ACC112 (cell line): ENCODE measurements around the gene RPS26.
A peak's percentile ranks its signal among the peaks of the same experiment; 100 is the strongest.
"Not testable (repeated sequence)": the region's sequence is repeated elsewhere in the genome, so short reads cannot be mapped to it uniquely, and the experiment has no call there.

ENCODE experiments used
- H2AFZ ChIP-seq: fragments of 200-600 bp; sonication (generic); one replicate; pipeline ENCODE4 v1.6.0; 2017; ENCODE audit warnings: antibody characterized with exemption, low read length; ENCODE audit not compliant: unreplicated experiment
- H3K27ac ChIP-seq: fragments of 200-600 bp; sonication (generic); 2 replicates; pipeline ENCODE4 v1.5.1; 2014; ENCODE audit warnings: low read depth, mild to moderate bottlenecking, antibody characterized with exemption, low read length, moderate library complexity
- H3K27me3 ChIP-seq: fragments of 200-600 bp; sonication (generic); 2 replicates; pipeline ENCODE4 v1.6.1; 2014; ENCODE audit warnings: mild to moderate bottlenecking, antibody characterized with exemption, low read length, moderate library complexity, mixed read lengths; ENCODE audit not compliant: insufficient read depth
- H3K36me3 ChIP-seq: fragments of 200-600 bp; sonication (generic); 2 replicates; pipeline ENCODE4 v1.6.1; 2016; ENCODE audit warnings: mild to moderate bottlenecking, antibody characterized with exemption, low read length, moderate library complexity, mixed read lengths; ENCODE audit not compliant: insufficient read depth
- H3K4me1 ChIP-seq: fragments of 200-600 bp; sonication (generic); one replicate; pipeline ENCODE4 v1.6.1; 2016; ENCODE audit warnings: low read length, mixed read lengths; ENCODE audit not compliant: insufficient read depth, unreplicated experiment, control insufficient read depth
- H3K4me3 ChIP-seq: fragments of 200-600 bp; sonication (generic); 2 replicates; pipeline ENCODE4 v1.5.1; 2014; ENCODE audit warnings: mild to moderate bottlenecking, low read depth, low read length
- H3K79me2 ChIP-seq: fragments of 200-600 bp; sonication (generic); one replicate; pipeline ENCODE4 v1.6.0; 2016; ENCODE audit warnings: low read length; ENCODE audit not compliant: control insufficient read depth, unreplicated experiment, insufficient read depth

RPS26 gene

DNA sequence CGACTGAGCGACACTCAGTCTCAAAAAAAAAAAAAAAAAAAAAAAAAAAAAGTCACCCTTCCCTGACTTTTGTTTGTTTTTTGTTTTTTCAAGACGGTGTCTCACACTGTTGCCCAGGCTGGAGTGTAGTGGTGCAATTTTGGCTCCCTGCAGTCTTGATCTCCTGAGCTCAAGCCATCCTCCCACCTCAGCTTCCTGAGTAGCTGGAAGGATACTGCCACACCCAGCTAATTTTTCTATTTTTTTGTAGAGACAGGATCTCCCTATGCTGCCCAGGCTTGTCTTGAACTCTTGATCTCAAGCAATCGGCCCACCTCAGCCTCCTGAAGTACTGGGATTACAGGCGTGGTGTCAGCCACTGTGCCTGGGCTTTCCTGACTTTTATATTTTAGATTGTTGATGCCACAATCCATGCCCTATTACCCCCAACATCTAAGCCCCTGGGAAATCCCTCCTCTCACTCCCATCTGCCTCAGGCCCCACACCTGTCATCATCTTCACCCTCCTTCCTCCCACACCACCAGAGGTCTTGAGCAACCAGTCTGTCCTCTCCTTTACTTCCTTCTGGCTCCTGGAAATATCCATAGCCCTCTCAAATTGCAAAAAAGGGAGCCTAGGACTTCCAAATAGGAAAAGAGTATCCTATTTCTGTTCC, 13.1 kb upstream of the RPS26 start:
- Histone ChIP-seq H3K4me1 (peaks cover 11% of the 10 kb centered on the region), H3K27me3 (no peaks in the 10 kb centered on the region), H3K36me3 (peaks cover 5% of the 10 kb centered on the region; the same call in 1 of the 2 replicates), H3K27ac (peak overlapping the region; percentile 61), H3K79me2 (no peaks in the 10 kb centered on the region), H3K4me3 (no peak overlapping the region), H2AFZ (peak overlapping the region; percentile 2)

DNA sequence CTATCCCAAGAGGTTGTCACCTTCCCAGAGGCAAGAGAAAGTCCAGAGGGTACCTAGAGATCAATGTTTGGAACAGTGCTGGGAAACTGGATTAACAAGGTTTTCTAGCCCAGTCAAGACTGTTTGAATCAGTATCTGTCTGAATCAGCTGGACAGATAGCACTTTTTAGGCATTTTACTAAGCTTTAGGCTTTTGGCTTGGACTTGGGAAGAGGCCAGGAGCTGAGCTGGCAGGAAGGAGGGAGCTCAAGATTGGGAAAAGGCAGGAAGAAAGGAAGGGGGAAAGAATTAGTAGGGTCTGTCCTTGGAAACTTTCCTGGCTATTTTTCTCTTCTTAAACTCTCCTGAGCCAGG, 12.6 kb upstream of the RPS26 start:
- Histone ChIP-seq H3K27me3 (no peaks in the 10 kb centered on the region), H3K4me3 (no peak overlapping the region), H3K79me2 (no peaks in the 10 kb centered on the region), H3K4me1 (peaks cover 11% of the 10 kb centered on the region), H3K27ac (peak overlapping the region; percentile 61), H2AFZ (peak overlapping the region; percentile 2), H3K36me3 (peaks cover 5% of the 10 kb centered on the region; the same call in 1 of the 2 replicates)

DNA sequence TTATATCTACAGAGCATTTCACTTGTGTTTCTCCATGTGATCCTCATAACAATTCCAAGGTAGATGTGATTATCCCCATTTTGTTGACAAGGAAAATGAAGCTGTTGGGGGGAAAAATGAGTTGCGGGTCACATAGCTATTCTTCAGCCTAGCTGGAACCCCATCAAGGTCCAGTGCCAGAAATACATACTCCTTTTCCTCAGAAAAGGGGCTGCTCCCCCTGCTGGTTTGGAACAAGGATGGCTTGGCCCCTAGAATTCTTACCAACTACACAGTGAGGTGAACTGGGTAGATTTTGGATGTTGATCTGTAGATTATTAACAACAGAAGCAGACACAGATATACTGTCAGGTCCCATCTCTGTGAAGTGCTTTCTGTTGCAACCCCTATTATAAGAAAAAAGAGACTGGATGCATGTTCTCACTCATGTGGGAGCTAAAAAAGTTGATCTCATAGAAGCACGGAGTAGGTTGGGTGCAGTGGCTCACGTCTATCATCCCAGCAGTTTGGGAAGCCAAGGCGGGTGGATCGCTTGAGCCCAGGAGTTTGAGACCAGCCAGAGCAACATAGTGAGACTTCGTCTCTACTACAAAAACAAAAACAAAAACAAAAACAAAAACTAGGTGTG, 11.9 kb upstream of the RPS26 start:
- Histone ChIP-seq H3K79me2 (no peaks in the 10 kb centered on the region), H3K27ac (peak overlapping the region; percentile 61), H3K4me1 (peaks cover 11% of the 10 kb centered on the region), H3K27me3 (no peaks in the 10 kb centered on the region), H2AFZ (no peak overlapping the region), H3K4me3 (no peak overlapping the region), H3K36me3 (peaks cover 5% of the 10 kb centered on the region; the same call in 1 of the 2 replicates)

DNA sequence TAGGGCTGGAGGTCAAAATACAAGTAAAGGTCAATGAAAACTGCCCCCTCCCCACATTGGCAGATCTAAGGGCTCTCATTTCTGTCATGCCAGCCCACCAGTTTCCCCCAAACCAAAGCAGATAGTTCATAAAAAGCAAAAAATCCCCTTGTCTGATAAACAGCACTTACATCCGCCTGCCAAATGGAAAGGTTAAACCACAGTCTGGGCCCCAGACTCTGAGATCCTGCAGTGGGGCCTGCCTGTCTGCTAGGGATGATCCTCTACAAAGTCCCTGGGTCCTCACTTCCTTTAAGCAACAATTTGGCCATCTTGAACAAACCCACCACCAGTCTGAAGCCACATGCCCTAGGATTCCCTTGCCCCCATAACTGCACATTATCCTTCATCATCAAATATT, 9.7 kb upstream of the RPS26 start:
- Histone ChIP-seq H2AFZ (no peak overlapping the region), H3K27me3 (no peaks in the 10 kb centered on the region), H3K4me3 (no peak overlapping the region), H3K4me1 (peaks cover 11% of the 10 kb centered on the region), H3K79me2 (no peaks in the 10 kb centered on the region), H3K36me3 (peaks cover 5% of the 10 kb centered on the region; the same call in 1 of the 2 replicates), H3K27ac (no peak overlapping the region)

DNA sequence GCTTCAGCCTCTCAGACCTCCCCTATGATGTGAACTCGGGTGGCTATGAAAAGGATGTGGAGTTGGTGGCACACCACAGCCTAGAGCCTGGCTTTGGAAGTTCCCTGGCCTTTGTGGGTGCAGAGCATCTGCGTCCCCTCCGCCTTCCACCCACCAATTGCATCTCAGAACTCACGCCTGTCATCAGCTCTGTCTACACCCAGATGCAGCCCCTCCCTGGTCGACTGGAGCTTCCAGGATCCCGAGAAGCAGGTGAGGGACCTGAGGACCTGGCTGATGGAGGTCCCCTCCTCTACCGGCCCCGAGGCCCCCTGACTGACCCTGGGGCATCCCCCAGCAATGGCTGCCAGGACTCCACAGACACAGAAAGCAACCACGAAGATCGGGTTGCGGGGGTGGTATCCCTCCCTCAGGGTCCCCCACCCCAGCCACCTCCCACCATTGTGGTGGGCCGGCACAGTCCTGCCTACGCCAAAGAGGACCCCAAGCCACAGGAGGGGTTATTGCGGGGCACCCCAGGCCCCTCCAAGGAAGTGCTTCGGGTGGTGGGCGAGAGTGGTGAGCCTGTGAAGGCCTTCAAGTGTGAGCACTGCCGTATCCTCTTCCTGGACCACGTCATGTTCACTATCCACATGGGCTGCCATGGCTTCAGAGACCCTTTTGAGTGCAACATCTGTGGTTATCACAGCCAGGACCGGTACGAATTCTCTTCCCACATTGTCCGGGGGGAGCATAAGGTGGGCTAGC, 7.0 kb upstream of the RPS26 start:
- Histone ChIP-seq H3K79me2 (no peaks in the 10 kb centered on the region), H3K27ac (no peak overlapping the region), H2AFZ (no peak overlapping the region), H3K27me3 (no peaks in the 10 kb centered on the region), H3K4me3 (no peak overlapping the region), H3K36me3 (peaks cover 5% of the 10 kb centered on the region; the same call in 1 of the 2 replicates), H3K4me1 (no peaks in the 10 kb centered on the region)

DNA sequence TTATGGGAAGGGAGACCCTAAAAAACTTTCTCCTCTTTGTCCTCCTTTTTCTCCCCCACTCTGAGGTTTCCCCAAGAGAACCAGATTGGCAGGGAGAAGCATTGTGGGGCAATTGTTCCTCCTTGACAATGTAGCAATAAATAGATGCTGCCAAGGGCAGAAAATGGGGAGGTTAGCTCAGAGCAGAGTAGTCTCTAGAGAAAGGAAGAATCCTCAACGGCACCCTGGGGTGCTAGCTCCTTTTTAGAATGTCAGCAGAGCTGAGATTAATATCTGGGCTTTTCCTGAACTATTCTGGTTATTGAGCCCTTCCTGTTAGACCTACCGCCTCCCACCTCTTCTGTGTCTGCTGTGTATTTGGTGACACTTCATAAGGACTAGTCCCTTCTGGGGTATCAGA, 4.6 kb upstream of the RPS26 start:
- Histone ChIP-seq H3K27ac (no peak overlapping the region), H3K36me3 (peaks cover 5% of the 10 kb centered on the region; the same call in 1 of the 2 replicates), H2AFZ (no peak overlapping the region), H3K4me1 (peaks cover 8% of the 10 kb centered on the region), H3K79me2 (peaks cover 5% of the 10 kb centered on the region), H3K27me3 (no peaks in the 10 kb centered on the region), H3K4me3 (no peak overlapping the region)

DNA sequence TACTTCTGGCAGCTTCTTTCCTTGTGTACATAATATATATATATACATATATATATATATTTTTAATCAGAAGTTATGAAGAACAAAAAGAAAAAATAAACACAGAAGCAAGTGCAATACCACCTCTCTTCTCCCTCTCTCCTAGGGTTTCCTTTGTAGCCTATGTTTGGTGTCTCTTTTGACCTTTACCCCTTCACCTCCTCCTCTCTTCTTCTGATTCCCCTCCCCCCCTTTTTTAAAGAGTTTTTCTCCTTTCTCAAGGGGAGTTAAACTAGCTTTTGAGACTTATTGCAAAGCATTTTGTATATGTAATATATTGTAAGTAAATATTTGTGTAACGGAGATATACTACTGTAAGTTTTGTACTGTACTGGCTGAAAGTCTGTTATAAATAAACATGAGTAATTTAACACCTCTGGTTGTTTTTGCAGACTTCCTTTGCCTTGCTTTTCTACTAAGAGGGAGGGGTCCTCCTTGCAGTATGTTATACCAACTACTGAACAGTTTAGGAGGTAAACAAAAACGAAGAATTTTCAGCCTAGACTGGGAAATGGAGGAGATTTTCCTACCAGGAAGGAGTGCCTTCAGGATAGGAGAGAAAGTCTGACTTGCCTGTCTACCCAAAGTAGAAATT, 3.6 kb upstream of the RPS26 start:
- Histone ChIP-seq H2AFZ (no peak overlapping the region), H3K27ac (no peak overlapping the region), H3K79me2 (peaks cover 15% of the 10 kb centered on the region), H3K4me3 (no peak overlapping the region), H3K4me1 (peaks cover 11% of the 10 kb centered on the region), H3K27me3 (no peaks in the 10 kb centered on the region), H3K36me3 (peaks cover 8% of the 10 kb centered on the region; the same call in 1 of the 2 replicates)

DNA sequence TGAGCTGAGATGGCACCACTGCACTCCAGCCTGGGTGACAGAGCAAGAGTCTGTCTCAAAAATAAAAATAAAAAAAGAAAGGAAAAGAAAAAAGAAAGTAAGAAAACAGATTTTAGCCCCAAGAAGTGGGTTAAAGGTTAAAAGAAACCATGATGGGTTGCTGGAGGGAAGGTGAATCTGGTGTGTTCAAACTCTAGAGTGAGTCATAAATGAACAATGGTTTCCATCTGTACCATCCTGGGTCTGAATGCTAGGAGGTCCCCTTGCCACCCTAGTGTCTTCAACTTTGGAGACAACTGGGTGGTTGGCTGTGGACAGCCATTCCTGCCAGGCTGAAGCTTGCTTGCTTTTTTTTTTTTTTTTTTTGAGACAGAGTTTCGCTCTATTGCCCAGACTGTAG, 1.6 kb upstream of the RPS26 start:
- no peak overlapping the region for H3K27ac ChIP-seq
- peaks cover 23% of the 10 kb centered on the region for H3K79me2 ChIP-seq
- H3K36me3 ChIP-seq, result peaks cover 22% of the 10 kb centered on the region
- no peak overlapping the region for H3K4me3 ChIP-seq
- H2AFZ ChIP-seq, result no peak overlapping the region
- H3K4me1 ChIP-seq, result peaks cover 13% of the 10 kb centered on the region
- no peaks in the 10 kb centered on the region for H3K27me3 ChIP-seq

DNA sequence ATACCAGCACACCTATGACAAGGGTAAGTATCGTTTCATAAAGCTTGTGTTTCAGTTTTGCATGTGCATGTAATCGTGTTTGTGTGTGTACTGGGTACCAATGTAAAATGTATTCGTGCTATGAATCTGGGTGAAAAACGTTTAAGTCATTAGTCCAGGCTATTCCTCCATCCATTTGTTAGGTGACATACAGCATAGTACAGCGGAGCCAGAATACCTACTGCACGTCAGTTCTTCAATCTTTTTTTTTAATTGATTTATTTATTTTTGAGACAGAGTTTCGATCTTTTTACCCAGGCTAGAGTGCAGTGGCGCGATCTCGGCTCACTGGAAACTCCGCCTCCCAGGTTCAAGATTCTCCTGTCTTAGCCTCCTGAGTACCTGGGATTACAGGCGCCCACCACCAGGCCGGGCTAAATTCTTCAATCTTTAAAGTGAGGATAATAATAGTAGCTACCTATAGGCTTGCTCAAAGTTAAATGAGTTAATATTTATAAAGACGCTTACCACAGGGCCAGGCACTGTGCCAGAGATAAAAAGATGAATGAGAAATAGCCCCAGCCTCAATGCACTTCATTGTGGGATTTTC, 661 bp upstream of the RPS26 start:
- Histone ChIP-seq H3K4me3 (peak overlapping the region; percentile 93), H3K27ac (peak overlapping the region; percentile 69), H3K36me3 (peaks cover 22% of the 10 kb centered on the region), H2AFZ (peak overlapping the region; percentile 98), H3K4me1 (peaks cover 14% of the 10 kb centered on the region), H3K27me3 (no peaks in the 10 kb centered on the region), H3K79me2 (peaks cover 23% of the 10 kb centered on the region)

DNA sequence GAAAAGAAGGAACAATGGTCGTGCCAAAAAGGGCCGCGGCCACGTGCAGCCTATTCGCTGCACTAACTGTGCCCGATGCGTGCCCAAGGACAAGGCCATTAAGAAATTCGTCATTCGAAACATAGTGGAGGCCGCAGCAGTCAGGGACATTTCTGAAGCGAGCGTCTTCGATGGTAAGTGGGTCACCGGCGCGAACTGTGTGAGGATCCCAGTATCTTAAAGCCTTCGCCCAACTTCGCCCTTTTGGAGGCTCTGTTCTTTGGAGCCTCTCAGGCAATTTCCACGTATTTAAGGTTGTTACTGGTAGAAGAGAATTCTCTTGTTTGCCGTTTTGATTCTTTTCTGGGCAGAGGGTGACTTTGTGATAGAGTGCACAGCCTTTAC, 704 bp downstream of the RPS26 start:
- H2AFZ ChIP-seq, H3K27me3 ChIP-seq: not testable (repeated sequence)
- H3K27ac ChIP-seq, result peak overlapping the region; percentile 94; the same call in 1 of the 2 replicates
- peaks cover 23% of the 10 kb centered on the region for H3K79me2 ChIP-seq
- H3K4me3 ChIP-seq, result peak overlapping the region; percentile 93
- H3K4me1 ChIP-seq, result peaks cover 23% of the 10 kb centered on the region
- peaks cover 22% of the 10 kb centered on the region for H3K36me3 ChIP-seq
